ENCODE results near the gene RNF220.
"Not testable (repeated sequence)": the region's sequence is repeated elsewhere in the genome, so short reads cannot be mapped to it uniquely, and the experiment has no call there.

RNF220 gene

DNA sequence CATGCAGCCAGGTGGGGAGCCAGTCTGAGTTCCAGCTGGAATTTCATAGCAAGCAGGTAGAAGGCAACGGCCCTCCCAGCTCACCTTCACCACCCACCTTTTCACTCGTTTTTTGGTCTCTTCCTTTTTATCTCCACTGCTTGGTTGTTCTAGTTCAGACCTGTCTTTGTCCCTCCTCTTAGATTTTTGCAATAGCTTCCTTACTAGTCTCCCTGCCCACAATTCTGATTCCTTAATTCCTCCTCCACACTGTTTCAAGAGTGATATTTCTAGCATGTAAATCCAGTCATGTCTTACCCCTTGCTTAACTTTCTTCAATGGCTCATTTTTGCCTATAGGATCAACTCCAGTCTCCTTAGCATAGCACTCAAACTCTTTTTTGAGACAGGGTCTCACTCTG, 149.7 kb downstream of the RNF220 start:
- no peak for DNase-seq

DNA sequence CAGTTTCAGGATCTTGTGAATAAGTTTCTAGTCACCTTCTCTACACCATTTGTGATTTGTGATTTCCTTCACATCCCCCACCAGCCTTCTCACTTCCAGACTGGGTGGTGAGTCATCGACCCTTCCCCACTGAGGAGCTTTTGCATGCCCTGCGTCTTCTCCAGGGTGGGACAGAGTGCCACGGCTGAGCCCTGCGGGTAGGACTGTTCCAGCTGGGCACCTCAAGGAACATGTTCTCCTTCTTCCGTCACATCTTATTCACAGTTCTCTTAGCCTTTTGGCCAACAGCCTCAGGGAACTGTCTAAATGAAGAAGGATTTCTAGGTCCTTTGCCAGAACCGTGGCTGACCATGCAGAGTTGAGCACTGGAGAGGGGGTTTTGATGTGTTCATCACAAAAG, 152.7 kb downstream of the RNF220 start:
- no peak for DNase-seq

DNA sequence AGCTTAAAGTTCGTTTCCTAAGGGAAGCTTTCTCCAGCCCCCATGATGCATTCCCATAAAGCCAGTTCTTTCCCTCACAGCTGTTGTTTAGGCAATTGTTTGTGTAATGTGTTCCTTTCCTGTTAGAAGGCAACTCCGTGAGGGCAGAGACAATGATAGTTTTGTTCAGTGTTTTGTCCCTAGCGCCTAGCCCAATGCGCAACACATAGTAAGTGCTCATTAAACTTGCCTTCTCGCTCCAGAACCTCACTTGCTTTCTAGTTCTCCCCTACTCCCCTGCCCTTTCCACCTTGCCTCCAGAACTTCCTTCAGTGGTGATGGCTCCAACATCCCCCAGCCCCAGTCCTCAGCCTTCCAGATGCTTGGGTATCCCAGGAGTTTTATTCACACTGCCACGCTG, 153.8 kb downstream of the RNF220 start:
- no peak for DNase-seq

DNA sequence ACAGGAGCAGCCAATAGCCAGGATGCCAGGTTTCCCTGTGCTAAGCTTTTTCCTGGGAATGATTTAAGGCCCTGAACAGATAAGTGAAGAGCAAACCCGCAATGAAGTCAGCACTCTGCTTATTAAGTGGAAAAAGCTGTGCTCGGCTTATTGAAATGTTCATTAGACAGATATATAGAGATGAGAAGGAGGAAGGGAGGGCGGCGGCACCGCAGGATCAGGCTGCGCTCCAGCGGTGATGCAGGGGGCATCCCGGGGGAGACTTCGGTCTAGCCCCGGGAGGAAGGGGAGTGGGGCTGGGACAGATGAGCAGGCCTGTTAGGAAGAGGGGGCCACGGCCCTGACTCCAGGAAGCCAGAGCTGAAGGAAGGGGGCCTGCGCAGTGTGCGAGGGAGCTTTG, 154.3 kb downstream of the RNF220 start:
- no peak for DNase-seq

DNA sequence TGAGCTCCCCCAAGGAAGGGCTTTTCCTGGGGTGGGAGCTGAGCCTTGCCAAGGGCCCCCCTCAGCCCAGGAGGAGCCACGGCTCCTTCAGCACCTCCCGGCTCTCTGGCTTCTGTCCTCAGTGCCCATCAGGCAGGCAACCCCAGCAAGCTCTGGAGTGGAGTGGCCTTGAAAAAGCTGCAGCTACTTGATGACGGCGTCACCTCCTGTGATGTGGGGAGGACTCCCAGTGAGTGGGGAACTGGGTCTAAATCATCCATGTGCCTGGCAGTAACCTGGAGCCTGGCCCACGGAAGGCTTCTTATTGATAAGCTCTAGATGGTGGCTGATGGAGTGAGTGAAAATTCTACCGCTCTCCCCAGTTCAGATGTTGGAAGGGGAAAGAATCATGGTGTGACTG, 154.9 kb downstream of the RNF220 start:
- no peak for DNase-seq

DNA sequence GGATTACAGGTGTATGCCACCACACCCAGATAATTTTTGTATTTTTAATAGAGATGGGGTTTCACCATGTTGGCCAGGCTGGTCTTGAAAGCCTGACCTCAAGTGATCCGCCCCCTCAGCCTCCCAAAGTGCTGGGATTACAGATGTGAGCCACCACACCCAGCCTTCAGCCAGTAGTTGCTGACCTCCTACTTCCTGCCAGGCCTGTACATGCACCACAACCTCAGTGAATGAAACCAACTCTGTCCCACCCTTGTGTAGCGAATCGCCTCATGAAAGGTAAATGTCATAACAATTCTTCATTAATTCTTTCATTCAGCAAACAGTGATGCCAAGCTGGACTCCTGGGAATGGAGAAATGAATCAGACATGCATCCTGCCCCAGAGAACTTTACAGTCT, 155.6 kb downstream of the RNF220 start:
- DNase-seq: not testable (repeated sequence)

DNA sequence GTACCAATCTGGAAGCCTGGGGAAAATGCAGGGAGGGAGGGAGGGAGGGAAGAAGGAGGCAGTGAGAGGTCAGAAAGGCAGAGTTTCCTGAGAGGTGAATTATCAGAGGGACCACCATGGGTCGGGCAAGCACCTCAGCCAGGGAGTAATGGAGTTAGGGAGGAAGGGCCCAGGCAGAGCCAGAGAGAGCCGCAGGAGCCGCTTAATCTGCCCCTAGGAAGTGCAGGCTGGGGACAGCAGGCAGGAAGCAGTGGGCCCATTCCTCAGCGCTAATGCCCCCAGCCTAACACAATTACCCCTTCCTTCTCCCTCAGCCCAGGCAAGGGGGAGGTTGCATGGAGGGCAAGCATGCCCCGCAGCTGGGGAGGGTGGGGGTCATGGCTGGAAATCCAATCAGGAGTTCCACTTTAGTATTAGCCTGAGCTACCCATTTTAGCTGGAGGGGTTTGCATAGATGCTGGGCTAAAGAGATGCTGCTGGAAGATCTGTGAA, 160.2 kb downstream of the RNF220 start:
- DNase-seq: no peak

DNA sequence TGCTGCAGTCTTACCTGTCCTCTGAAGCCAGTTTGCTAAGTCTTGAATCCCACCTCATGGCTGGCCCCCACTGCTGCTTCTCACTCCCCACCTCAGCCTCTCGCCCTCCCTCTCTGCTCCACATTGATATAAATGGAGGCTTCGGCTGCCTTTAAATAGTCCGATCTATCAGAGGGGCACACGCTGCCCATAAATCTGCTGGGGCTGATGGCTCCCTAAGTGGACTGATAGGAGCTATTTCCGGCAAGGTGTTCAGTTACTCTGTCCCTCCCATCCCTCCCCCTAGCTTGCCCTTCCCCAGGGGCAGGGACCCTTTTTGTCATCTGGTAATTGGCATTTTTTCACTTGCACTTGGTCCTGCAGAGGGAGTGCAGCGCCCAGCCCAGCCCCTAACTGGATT, 160.8 kb downstream of the RNF220 start:
- DNase-seq: no peak

DNA sequence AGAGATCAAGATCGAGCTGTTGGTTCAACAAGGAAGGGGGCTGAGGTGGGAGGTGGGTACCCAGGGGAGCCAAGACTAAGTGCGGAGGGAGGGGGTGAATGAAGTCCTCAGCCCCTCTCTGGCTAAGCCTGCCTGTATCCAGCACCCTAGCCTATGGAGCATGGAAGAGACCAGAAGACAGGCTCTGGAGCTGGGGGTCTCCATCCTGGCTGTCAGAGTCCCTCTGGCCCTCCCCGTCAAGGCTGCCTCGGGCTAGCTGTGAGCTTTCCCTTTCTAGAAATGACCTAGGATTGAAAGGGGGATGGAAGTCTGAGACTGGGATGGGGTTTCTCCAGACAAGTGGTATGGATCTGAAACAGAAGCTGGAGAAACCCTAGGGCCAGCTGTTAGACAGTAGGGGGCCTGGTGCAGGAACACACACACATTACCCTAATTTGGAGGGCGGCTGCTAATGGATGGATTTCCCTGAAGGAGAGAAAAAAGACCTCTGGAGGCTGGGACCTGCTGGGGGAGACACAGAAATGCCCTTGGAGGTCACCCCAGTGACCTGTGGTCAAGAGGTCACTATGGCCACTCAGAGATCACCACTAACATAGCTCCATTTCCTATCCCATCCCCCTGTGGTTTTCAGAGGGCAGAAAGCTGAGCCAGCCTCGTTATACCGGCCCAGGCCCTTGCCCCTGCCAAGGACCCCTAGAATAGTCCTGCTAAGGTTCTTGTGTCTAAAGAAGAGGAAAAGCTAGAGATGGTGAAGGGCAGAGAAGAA, 161.4 kb downstream of the RNF220 start:
- no peak for DNase-seq

DNA sequence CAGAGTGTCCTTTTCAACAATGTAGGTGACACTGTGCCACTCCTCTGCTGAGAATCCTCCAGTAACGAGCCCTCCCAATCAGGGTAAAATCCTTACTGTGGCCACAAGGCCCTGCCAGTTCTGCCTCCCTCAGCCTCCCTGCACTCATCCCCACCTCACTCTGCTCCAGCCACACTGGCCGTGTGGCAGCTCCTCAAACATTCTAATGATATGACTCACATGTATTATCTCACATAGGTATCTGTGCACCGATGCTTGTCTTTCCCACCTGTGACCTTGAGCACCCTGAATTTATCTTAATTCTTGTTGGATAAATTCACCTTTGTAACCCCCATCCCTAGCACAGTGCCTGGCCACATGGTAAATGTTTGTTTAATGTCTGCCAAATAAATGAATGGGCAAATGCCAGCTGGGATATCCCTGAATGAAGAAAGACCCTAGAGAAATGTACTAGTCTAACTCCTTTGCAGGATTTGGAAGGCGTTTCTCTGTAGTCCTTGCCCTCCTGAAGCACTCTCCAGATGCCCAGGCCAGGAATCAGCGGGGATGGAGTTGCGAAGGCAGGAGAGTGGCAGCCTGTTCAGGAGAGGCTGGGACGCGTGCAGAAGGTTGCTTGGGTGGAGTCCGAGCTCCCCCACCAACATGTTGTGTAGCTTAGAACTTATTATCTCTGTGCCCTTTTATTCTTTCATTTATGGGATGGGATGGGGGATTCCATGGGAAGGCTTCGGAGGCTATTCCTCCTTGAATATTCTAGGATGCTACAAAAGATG, 163.3 kb downstream of the RNF220 start:
- no peak for DNase-seq

DNA sequence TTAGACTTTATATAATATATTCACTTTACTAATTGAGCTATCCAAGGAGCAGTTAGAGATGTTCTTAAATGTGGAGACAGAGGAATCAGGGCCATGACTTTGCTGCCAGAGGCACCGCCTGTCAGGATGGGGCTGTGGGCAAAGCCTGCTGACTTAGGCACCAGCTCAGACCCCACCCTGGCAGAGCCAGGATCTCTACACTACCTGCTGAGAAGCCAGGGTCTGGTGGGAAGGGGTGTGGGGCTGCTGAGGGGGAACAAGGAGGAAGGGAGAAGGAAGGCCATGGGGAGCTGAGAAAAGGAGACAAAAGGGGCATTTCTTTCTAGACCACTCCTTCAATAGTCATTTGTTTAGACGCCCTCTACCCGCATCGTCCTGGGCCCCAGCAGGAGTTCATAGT, 164.4 kb downstream of the RNF220 start:
- no peak for DNase-seq

DNA sequence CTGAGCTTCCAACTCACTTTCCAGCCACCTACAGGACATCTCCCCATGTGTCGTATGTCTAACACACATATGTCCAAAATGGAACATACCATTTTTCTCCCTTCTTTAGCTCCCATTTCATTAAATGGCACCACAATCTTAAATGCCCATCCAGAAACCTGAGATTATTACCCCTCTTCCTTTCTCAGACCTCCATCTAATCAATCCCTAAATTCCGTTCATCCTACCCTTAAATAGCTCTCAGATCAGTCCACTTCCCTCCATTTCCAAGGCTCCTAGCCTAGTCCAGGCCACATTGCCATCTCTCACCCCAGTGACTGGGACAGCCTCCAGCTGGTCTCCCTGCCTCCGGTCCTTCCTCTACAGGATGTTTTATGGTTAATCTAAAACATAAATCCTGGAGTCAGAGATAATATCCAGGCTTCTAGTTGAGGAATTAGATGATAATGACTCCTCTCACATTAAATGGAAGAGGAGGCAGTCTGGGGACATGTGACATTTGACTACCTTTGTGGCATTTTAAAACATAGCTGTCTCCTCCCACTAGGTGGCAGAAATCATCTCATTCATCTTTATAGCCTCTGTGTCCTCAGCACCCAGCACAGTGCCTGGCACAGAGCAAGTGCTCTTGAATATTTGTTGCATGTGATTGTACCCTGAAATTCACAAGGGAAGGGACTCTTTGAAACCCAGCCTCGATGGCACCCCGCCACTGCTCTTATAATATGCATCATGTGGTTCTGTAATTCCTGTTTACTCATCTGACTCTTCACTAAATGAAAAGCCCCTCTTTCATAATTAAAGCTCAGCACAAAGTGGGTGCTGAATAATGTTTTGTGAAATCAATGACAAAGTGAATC, 166.9 kb downstream of the RNF220 start:
- no peak for DNase-seq

DNA sequence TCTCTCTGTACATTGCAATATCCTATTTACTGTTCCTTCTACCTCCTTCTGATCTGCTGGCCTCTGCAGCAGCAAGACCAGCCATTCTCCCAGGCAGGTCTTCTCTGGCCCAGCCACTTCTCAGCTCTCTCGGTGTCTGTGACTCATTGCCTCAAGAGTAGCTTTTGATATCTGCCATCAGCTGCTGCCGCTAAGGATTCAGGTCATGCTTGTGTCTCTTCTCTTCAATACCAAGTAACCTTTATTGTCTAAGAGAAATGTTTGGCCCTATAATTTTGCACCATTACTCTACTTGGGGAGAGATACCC, 167.5 kb downstream of the RNF220 start:
- no peak for DNase-seq

DNA sequence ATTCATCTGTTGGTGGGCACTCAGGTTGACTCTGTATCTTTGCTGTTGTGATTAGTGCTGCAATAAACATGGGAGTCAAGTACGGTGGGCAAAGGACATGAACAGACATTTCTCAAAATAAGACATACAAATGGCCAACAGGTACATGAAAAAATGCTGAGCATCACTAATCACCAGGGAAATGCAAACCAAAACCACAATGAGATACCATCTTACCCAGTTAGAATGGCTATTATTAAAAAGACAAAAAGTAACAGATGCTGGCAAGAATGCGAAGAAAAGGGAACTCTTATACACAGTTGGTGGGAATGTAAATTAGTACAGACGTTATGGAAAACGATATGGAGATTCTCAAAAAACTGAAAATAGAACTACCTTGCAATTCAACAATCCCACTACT, 170.3 kb downstream of the RNF220 start:
- DNase-seq: no peak

DNA sequence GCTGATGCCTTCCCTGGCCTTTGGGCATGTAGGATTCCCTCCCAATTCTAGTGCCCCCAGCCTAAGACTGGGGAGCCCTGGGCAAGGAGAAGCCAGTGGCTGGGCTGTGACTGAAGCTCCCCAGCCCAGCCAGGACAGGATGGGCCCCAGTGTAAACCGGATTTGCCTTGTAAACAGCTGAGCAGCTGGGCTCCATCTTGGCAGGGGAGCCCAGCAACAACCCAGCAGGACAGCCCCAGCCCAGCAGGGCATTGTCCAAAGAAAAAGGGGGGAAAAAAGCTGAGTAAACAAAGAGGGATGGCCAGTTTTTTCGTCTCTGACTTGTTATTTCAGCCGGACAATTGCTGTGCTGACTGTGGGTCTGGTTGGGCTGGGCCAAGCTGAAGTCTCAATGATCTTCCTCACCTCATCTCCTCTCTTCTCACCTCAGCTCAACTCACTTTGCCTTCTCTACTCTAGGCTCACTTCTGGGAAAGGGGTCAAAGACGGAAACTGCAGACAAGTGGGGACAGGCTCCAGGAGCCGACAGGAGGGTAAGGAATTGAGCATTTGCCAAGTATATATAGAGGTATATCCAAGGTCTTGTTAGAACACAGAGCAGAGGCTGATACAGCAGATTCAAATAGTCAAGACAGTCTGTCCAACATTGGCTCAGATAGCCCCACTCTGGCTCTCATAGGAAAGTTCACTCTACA, 171.5 kb downstream of the RNF220 start:
- no peak for DNase-seq

DNA sequence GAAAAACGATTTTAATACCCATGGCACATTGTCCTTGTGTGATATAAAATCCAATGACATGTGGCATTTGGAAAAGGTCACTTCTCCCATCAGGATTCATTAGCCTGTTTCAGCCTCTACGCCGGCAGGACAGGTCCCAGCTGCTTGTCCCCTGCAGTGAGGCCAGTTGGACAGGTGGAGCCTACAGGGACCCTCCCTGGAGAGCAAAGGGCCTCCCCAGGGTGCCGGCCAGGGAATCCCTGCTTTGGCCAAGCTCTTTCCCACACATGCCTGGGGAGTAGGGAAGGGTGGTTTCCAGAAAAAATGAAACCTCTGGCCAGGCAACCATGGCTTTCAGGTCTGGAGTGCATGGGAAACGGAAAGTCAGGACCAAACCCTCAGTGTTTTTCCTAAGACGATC, 176.2 kb downstream of the RNF220 start:
- DNase-seq: no peak

DNA sequence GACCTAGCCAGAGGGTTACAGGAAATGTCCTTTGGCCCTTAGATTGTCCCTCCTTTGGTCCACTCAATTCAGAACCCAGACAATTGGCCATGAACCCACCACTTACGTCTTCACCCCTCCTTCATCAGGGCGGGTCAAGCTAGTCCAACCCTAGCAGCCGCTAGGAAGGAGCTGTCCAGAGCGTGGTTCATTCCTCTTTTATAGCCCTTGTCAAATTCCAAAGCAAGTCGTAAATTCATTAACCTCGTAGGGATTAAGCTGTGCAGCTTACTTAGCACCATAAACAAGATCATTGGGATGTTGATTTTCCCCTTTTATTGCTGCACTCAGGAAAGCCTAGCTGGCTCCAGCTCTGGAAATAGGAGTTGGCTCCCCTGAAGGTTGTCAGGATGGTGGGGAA, 179.1 kb downstream of the RNF220 start:
- no peak for DNase-seq

DNA sequence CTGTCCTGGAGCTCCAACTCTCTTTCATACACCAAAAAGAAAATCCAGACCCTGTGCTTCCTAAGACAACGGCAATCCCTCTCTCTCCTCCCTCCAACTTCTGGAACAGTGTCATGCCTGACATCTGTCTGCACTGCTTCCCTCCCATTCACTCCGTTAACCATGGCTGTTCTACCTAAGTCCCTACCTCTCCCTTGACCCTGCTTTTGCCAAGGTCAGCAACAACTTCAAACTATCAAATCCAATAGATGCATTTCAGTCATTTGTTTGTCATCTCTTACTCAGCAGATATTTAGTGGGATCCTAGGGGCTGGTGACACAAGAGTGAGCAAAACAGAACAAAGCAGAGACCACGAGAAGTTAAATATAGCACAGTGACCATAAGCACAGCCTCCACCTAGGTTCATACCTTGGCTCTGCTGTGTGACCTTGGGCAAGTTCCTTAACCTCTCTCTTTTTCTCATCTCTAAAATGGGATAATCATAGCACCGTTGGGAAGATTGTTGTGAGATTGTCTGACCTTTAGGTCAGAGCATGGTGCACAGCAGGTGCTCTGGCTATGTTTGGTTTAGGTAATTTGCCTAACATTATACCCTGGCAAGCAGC, 180.4 kb downstream of the RNF220 start:
- DNase-seq: no peak

DNA sequence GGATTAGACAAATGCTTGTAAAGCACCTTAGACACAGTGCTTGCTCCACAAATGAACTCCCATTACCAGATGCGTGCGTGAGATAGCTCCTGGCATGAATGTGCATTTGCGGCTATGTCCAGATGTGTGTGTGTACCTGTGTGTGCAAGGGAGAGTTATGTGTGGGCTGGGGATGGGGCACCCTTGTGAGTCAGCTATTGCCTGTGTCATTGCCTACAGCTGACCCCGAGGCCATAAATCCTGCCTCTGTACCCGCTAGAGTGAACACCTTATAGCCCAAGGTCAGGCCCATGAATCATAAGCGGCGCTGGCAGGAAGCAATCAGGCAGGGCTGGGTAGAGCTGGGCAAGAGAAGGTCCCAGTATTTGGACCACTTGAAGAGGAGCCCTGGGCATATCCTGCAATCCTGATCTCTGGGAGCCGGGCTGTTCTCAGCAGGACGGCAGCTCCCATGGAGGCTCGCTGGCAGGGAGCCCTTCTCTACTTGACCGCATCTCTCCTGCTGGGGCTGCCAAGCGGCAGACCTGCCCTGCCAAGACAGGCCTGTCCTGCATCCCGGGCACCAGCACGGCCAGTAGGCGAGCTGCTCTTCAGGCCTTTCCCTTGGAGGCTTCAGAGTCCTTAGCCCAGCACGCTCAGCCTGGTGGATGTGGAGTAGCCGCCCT, 182.9 kb downstream of the RNF220 start:
- no peak for DNase-seq

DNA sequence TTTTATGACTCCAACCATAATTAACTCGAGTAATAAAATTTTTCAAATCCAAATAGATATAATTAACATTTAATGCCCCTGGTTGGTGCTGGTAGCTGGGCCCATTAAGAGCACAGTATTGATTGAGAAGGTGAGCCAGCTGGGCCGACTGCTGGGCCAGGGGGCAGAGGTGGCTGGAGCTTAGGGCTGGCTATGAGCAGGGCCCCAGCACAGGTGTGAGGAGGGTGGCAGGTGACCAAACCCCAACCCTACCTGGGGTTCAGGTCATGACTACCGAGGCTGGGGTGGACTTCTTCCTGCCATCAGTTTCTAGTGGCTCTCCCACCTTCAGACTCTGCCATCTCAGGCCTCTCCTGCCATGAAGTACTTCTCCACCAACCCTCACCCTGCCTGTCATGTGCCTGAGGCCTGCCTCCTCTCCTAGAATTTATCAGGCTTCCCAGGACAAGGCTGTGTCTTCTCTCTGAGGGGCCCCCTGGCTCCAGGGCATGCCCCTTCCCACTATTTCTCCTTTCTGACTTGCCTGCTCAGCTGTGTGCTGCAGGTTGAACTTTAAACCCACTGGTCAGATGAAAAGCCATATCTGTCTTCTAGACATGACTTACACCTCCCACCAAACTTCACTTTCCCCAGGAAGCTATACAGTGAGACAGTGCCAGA, 183.6 kb downstream of the RNF220 start:
- no peak for DNase-seq

DNA sequence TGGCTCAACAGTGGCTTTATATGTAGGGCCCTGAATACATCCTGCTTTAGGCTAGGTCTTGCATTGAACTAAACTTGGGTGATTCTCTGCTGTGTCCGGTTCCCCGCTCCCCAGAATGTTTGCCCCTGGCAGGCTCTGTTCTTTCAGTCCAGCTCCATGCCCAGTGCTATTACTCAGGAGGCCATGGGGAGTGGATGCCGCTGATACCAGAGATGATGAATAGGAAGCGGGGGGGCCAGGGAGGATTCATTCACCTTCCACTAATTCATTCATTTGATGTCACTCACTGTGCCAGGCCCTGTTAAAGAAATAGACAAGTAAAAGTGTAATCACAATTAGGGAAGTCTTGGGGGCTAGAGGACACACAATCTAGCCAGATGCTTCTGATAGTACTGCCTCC, 185.4 kb downstream of the RNF220 start:
- DNase-seq: no peak

Data from DMS79 (cell line).